T-cell (primary cell): ENCODE data around the gene CARD19. TPM values are rescaled to one million over a fixed set of nuclear protein-coding genes. Genes with fewer than 3 reads are reported as not detected.
A peak's percentile ranks its signal among the peaks of the same experiment; 100 is the strongest.

Source experiments
- ATAC-seq, 4 experiments: fragments of 200-7000 bp in 3 of 4; fragments of 150-1000 bp in 1 of 4; cut with Tn5 transposase; replicated peaks in 1 of 4; 1 replicate in 3 of 4; 2 replicates in 1 of 4; pipeline ENCODE4 v1.10.0; 2021; ENCODE audit warnings: moderate library complexity in 3 of 4, mild to moderate bottlenecking in 2 of 4, moderate number of reproducible peaks in 1 of 4
- CTCF ChIA-PET, 2 donors: fragments of 300-600 bp; sonication (Branson Sonifier 250); formaldehyde crosslinking; loops; one replicate each; lab custom pipeline; 2022; ENCODE audit warnings: antibody characterized with exemption in 2 of 2; lab: Charles Lee
- POLR2A ChIA-PET, 2 donors: fragments of 300-600 bp; sonication (Branson Sonifier 250); formaldehyde crosslinking; loops; one replicate each; lab custom pipeline; 2022; ENCODE audit warnings: antibody characterized with exemption in 2 of 2; lab: Charles Lee
- DNase-seq, 35 experiments: peaks; one replicate each; pipeline versions ENCODE4 v3.0.0 to v3.0.0-alpha.2; 2013 to 2023
- H3K27ac ChIP-seq: one replicate; pipeline ENCODE4 v1.5.1; 2013; ENCODE audit warnings: low read length
- H3K27me3 ChIP-seq, 2 experiments: replicated peaks in 1 of 2; 1 replicate in 1 of 2; 2 replicates in 1 of 2; pipeline versions ENCODE4 v1.6.1 to v1.7.0; 2013; ENCODE audit warnings: low read length in 1 of 2, mixed read lengths in 1 of 2; ENCODE audit not compliant: control insufficient read depth in 2 of 2, insufficient read depth in 2 of 2; ENCODE audit errors: extremely low read depth in 1 of 2
- H3K36me3 ChIP-seq, 2 donors: 1 replicate in 1 of 2; 2 replicates in 1 of 2; pipeline versions ENCODE4 v1.6.1 to v1.7.0; 2013; ENCODE audit warnings: low read length in 1 of 2; ENCODE audit not compliant: control insufficient read depth in 2 of 2, insufficient read depth in 1 of 2; ENCODE audit errors: extremely low read depth in 1 of 2
- H3K4me1 ChIP-seq, 2 experiments: 1 replicate in 1 of 2; 2 replicates in 1 of 2; pipeline versions ENCODE4 v1.6.1 to v1.7.0; 2013; ENCODE audit warnings: low read length in 2 of 2, mixed read lengths in 1 of 2; ENCODE audit not compliant: insufficient read depth in 2 of 2, control insufficient read depth in 1 of 2; ENCODE audit errors: extremely low read depth in 1 of 2
- H3K4me3 ChIP-seq, 2 donors: 1 replicate in 1 of 2; 2 replicates in 1 of 2; pipeline versions ENCODE4 v1.5.1 to v1.7.0; 2013; ENCODE audit warnings: mild to moderate bottlenecking in 2 of 2, low read length in 1 of 2, moderate library complexity in 1 of 2; ENCODE audit not compliant: control insufficient read depth in 1 of 2; ENCODE audit errors: extremely low read depth in 1 of 2
- H3K9me3 ChIP-seq: 2 replicates; pipeline ENCODE4 v1.7.0; 2013
- H3K27ac Mint-ChIP-seq, 2 donors: one replicate each; pipeline ENCODE4 v1.8.0; 2020 to 2021; ENCODE audit warnings: mild to moderate bottlenecking in 2 of 2, mixed read lengths in 2 of 2
- H3K27me3 Mint-ChIP-seq, 2 donors: one replicate each; pipeline ENCODE4 v1.8.0; 2021 to 2022; ENCODE audit warnings: mixed read lengths in 2 of 2
- H3K36me3 Mint-ChIP-seq: one replicate; pipeline ENCODE4 v1.8.0; 2021; ENCODE audit warnings: mixed read lengths
- H3K4me1 Mint-ChIP-seq, 3 donors: one replicate each; pipeline ENCODE4 v1.8.0; 2020 to 2022; ENCODE audit warnings: mixed read lengths in 3 of 3, mild to moderate bottlenecking in 1 of 3
- H3K4me3 Mint-ChIP-seq, 3 donors: one replicate each; pipeline ENCODE4 v1.8.0; 2020 to 2022; ENCODE audit warnings: mild to moderate bottlenecking in 3 of 3, mixed read lengths in 3 of 3, moderate library complexity in 3 of 3
- H3K9me3 Mint-ChIP-seq, 3 donors: one replicate each; pipeline ENCODE4 v1.8.0; 2020 to 2022; ENCODE audit warnings: mixed read lengths in 3 of 3
- WGBS: methylation state at CpG from one replicate; pipeline ENCODE4 v1.1.5; 2013; ENCODE audit warnings: missing lambda C conversion rate; ENCODE audit not compliant: insufficient coverage; 5-methylcytosine and 5-hydroxymethylcytosine counted together
- total RNA-seq, 35 experiments: library from RNA in 6 of 35; stranded (reverse) in 6 of 35; fragments of 120-200 nt in 1 of 35; gene quantifications; one replicate each; pipeline versions ENCODE4 v1.2.1 to v1.2.4 and lab custom pipeline; 2013 to 2026

CARD19 gene
- total RNA-seq, 5 donors from 2014 or later (not counting 1 experiment from before 2014, with no cell fraction given) = 39.7 to 98.5 (median 72.8) TPM

DNA sequence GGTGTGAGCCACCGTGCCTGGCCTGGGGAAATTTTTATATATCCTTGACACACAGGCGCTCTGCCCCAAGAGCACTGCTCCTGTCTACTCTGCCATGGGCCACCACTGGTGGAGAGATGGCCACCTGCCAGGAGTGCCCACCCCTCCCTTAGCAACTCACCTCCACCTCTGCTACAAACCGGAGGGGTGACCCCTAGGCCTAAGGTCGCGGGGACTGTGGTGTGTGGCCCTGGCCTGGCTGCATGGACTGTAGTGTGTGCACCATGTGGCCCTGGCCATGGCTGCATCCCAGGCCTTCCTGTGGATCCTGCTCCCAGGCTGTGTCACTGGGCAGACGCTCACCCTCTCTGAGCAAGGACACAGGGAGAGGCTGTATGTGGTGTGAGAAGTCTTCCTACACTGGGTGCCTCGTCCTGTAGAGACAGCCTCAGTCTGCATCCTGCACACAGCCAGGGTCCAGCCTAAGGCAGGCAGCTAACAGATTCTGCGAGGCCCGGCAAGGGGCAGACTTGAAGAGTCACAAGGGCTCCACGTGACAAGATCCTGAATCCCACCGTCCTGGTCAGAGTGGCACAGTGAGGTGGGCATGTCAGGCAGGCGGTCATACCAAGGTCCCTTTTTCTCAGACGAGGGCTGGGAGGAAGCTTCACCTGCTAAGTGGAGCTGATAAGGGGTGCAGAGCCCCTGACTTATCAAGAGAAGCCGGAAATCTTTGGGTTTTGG, 27.7 kb downstream of the CARD19 start:
- H3K36me3 ChIP-seq = peaks cover 12 to 18% of the 10 kb centered on the region in 2 donors
- peaks cover 10 to 69% of the 10 kb centered on the region in 2 experiments for H3K4me1 ChIP-seq
- H3K9me3 ChIP-seq = no peaks in the 10 kb centered on the region
- H3K27me3 Mint-ChIP-seq = no peaks in the 10 kb centered on the region
- H3K9me3 Mint-ChIP-seq = no peaks in the 10 kb centered on the region
- POLR2A ChIA-PET = interaction anchor here in 1 of 2 donors (0.6 kb wide), 1 partner anchor 151 kb away, joined by 12 read pairs; no protein-coding TSS in a partner anchor
- WGBS = 82% methylated on average over 7 of the region's 14 CpGs
- H3K4me3 ChIP-seq = no peak overlapping the region
- no peaks in the 10 kb centered on the region for H3K27me3 ChIP-seq
- peak overlapping the region in 1 of 3 donors; percentile 40 for H3K4me3 Mint-ChIP-seq
- CTCF ChIA-PET = interaction anchor here in 1 of 2 donors (0.7 kb wide), 1 partner anchor 433 kb away, joined by 3 read pairs; no protein-coding TSS in a partner anchor
- DNase-seq (no peak), ATAC-seq (no peak)
- peaks cover 16% of the 10 kb centered on the region for H3K36me3 Mint-ChIP-seq
- H3K4me1 Mint-ChIP-seq = peaks cover 58 to 70% (median 63%) of the 10 kb centered on the region in 3 donors
- peak overlapping the region; percentile 9 for H3K27ac ChIP-seq
- H3K27ac Mint-ChIP-seq = peak overlapping the region; percentile 46 to 77

- ChIA-PET CTCF (no interaction called here), POLR2A (no interaction called here)
- ATAC-seq (no peak), DNase-seq (no peak)
- H3K27ac ChIP-seq = no peak overlapping the region
- H3K4me1 Mint-ChIP-seq = peaks cover 56 to 67% (median 61%) of the 10 kb centered on the region in 3 donors
- H3K9me3 ChIP-seq = no peaks in the 10 kb centered on the region
- H3K4me1 ChIP-seq = peaks cover 10 to 70% of the 10 kb centered on the region in 2 experiments
- no peaks in the 10 kb centered on the region for H3K27me3 ChIP-seq
- no peaks in the 10 kb centered on the region for H3K27me3 Mint-ChIP-seq
- H3K9me3 Mint-ChIP-seq = no peaks in the 10 kb centered on the region
- H3K27ac Mint-ChIP-seq = peak overlapping the region; percentile 58 to 66
- no peak overlapping the region for H3K4me3 ChIP-seq
- H3K4me3 Mint-ChIP-seq = peak overlapping the region in 2 of 3 donors; percentile 13 to 40
- 95% methylated on average over 15 of the region's 16 CpGs for WGBS
- peaks cover 16% of the 10 kb centered on the region for H3K36me3 Mint-ChIP-seq
- peaks cover 18 to 19% of the 10 kb centered on the region in 2 donors for H3K36me3 ChIP-seq
These were observed 28.8 kb downstream of the CARD19 start for GRCh38 chr9:93124793-93125192.

DNA sequence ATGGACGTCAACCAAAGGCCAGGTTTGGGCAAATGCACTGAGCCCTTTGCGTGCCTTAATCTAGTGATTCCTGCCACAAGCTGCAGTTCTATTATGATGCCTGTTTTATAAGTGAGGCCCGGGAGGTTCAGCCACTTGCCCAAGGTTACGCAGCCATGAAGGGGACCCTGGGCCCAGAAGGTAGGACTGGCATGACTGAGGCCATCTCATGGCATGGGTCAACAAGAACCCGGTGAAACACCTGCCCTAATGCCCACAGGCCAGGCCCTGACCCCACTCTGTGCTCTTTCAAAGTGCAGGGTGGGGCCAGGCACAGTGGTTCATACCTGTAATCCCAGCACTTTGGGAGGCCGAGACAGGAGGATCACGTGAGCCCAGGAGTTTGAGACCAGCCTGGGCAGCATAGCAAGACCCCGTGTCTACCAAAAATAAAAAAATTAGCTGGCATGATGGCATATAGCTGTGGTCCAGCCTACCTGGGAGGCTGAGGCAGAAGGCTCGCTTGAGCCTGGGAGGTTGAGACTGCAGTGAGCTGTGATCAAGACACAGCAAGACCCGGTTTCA, 29.4 kb downstream of the CARD19 start:
- no peaks in the 10 kb centered on the region for H3K27me3 ChIP-seq
- H3K4me3 Mint-ChIP-seq = peak overlapping the region in 2 of 3 donors; percentile 70 to 74
- H3K36me3 Mint-ChIP-seq = peaks cover 14% of the 10 kb centered on the region
- CTCF ChIA-PET = interaction anchor here in 1 of 2 donors (0.6 kb wide), 1 partner anchor 17 kb away, joined by 3 read pairs; no protein-coding TSS in a partner anchor
- no peak for DNase-seq
- 98% methylated on average over 8 of the region's 10 CpGs for WGBS
- peaks cover 18 to 19% of the 10 kb centered on the region in 2 donors for H3K36me3 ChIP-seq
- no peaks in the 10 kb centered on the region for H3K27me3 Mint-ChIP-seq
- no peak for ATAC-seq
- no peaks in the 10 kb centered on the region for H3K9me3 Mint-ChIP-seq
- peak overlapping the region; percentile 95 to 96 for H3K27ac Mint-ChIP-seq
- H3K4me3 ChIP-seq = no peak overlapping the region
- H3K9me3 ChIP-seq = no peaks in the 10 kb centered on the region
- POLR2A ChIA-PET = interaction anchor here in 1 of 2 donors (0.6 kb wide), 1 partner anchor 98 kb away, joined by 3 read pairs; no protein-coding TSS in a partner anchor
- H3K4me1 ChIP-seq = peaks cover 10 to 70% of the 10 kb centered on the region in 2 experiments
- peak overlapping the region; percentile 67 for H3K27ac ChIP-seq
- H3K4me1 Mint-ChIP-seq = peaks cover 51 to 64% (median 58%) of the 10 kb centered on the region in 3 donors

GRCh38 chr9:93126151-93126781, 30.2 kb downstream of the CARD19 start:
- ChIA-PET POLR2A (interaction anchor here in 1 of 2 donors (0.6 kb wide), 1 partner anchor 98 kb away, joined by 3 read pairs; no protein-coding TSS in a partner anchor), CTCF (interaction anchor here (0.6 to 1.0 kb wide), 2 partner anchors 17 kb away, joined by 3 read pairs; no protein-coding TSS in a partner anchor)
- H3K36me3 ChIP-seq = peaks cover 18 to 19% of the 10 kb centered on the region in 2 donors
- peak overlapping the region; percentile 95 to 96 for H3K27ac Mint-ChIP-seq
- peak overlapping the region; percentile 52 to 74 (median 70) for H3K4me3 Mint-ChIP-seq
- DNase-seq = peak in 22 of 35 experiments; percentile 22 to 64 (median 37)
- H3K27ac ChIP-seq = peak overlapping the region; percentile 67
- H3K27me3 Mint-ChIP-seq = no peaks in the 10 kb centered on the region
- no peaks in the 10 kb centered on the region for H3K9me3 Mint-ChIP-seq
- no peaks in the 10 kb centered on the region for H3K9me3 ChIP-seq
- H3K4me1 Mint-ChIP-seq = peaks cover 58 to 65% (median 65%) of the 10 kb centered on the region in 3 donors
- no peak overlapping the region for H3K4me3 ChIP-seq
- peaks cover 13% of the 10 kb centered on the region for H3K36me3 Mint-ChIP-seq
- 80% methylated on average over 9 of the region's 23 CpGs for WGBS
- H3K4me1 ChIP-seq = peaks cover 11 to 75% of the 10 kb centered on the region in 2 experiments
- ATAC-seq = peak; percentile 26 to 62 (median 42)
- H3K27me3 ChIP-seq = no peaks in the 10 kb centered on the region

- no peak overlapping the region for H3K4me3 ChIP-seq
- H3K36me3 Mint-ChIP-seq = peaks cover 13% of the 10 kb centered on the region
- ATAC-seq = peak in 2 of 4 experiments; percentile 12 to 31
- H3K9me3 Mint-ChIP-seq = no peaks in the 10 kb centered on the region
- POLR2A ChIA-PET = no interaction called here
- H3K27ac ChIP-seq = peak overlapping the region; percentile 67
- peak overlapping the region in 2 of 3 donors; percentile 44 to 74 for H3K4me3 Mint-ChIP-seq
- CTCF ChIA-PET = interaction anchor here in 1 of 2 donors (0.6 to 1.0 kb wide), 2 partner anchors 18 to 955 kb away, joined by 3 read pairs; no protein-coding TSS in a partner anchor
- no peak for DNase-seq
- no peaks in the 10 kb centered on the region for H3K27me3 Mint-ChIP-seq
- H3K9me3 ChIP-seq = no peaks in the 10 kb centered on the region
- H3K4me1 ChIP-seq = peaks cover 12 to 81% of the 10 kb centered on the region in 2 experiments
- H3K36me3 ChIP-seq = peaks cover 16 to 18% of the 10 kb centered on the region in 2 donors
- no peaks in the 10 kb centered on the region for H3K27me3 ChIP-seq
- 50% methylated on average over 15 of the region's 18 CpGs for WGBS
- H3K4me1 Mint-ChIP-seq = peaks cover 65 to 71% (median 71%) of the 10 kb centered on the region in 3 donors
- peak overlapping the region; percentile 87 to 96 for H3K27ac Mint-ChIP-seq
These were observed 30.9 kb downstream of the CARD19 start for GRCh38 chr9:93126825-93127368.
